ENCODE measurements around the gene NSUN5.
"Not testable (repeated sequence)": the region's sequence is repeated elsewhere in the genome, so short reads cannot be mapped to it uniquely, and the experiment has no call there.

Gene NSUN5

GRCh38 chr7:73297235-73297634 is 11.4 kb downstream of the NSUN5 start:
- DNase-seq (ENCODE audit: low read depth in 4 of 4, low spot score in 1 of 4) = not testable (repeated sequence)

- not testable (repeated sequence) for DNase-seq (ENCODE audit: low read depth in 4 of 4, low spot score in 1 of 4)
Observed at GRCh38 chr7:73277210-73277609, 31.4 kb downstream of the NSUN5 start.

- DNase-seq (ENCODE audit: low read depth in 4 of 4, low spot score in 1 of 4) = not testable (repeated sequence)
Observed at GRCh38 chr7:73267813-73268212, 40.8 kb downstream of the NSUN5 start.

GRCh38 chr7:73266719-73267368 is 41.8 kb downstream of the NSUN5 start:
- not testable (repeated sequence) for DNase-seq (ENCODE audit: low read depth in 4 of 4, low spot score in 1 of 4)

- not testable (repeated sequence) for DNase-seq (ENCODE audit: low read depth in 4 of 4, low spot score in 1 of 4)
Observed at GRCh38 chr7:73262416-73262815, 46.2 kb downstream of the NSUN5 start.

Data from stimulated activated CD4-positive, alpha-beta T cell treated with anti-CD3 and anti-CD28 coated beads, Interleukin-1b, Interleukin-23, amount 100 ng/mL, for 24 hours (primary cell).